Measurements from ENCODE around the gene SNAPC5. TPM values are rescaled to one million over a fixed set of nuclear protein-coding genes. Genes with fewer than 3 reads are reported as not detected.
A peak's percentile ranks its signal among the peaks of the same experiment; 100 is the strongest.

The SNAPC5 gene
- total RNA-seq, 2 experiments from 2014 or later = 23.8 to 24.1 TPM

DNA sequence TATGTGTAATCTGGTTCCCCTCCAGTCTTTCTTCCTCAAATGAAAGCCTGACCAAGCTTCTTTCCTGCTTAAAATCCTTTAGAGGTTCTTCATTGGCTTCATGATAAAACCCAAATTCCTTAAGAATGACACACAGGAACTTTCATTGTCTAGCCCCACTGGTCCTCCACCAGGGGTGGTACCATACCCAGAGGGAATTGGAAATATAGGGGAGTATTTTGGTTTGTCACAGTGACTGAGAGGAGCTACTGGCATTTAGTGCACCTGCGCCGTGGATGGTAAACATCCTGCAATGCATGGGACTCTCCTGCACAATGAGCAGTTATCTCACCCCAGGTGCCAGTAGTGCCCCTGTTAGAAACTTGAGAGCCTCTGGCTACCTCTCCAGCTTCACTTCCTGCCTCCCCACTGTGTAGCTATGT is 18.4 kb upstream of the SNAPC5 start:
- no peak overlapping the region for H3K4me3 ChIP-seq (ENCODE audit: low read length)

DNA sequence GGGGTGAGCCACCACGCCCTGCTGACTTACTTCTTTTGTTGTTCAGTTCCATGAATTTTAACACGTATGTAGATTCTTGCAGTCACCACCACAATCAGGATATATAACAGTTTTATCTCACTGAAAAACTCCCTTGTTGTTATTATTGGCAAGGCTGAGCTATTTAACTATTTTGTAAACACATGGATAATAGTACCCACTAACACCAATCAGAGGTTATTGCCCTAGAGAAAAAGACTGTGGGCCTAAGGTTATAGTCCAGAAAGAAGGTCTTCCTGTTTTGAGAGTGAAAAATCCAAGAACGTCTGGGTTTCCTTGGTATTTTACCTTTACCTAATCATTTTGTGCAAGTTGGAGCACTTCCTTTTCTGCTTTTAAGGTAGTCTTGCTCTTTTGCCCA is 17.0 kb upstream of the SNAPC5 start:
- Histone ChIP-seq H3K36me3 (ENCODE audit: insufficient read depth, low read length) (peaks cover 7% of the 10 kb centered on the region), H3K27ac (ENCODE audit: low read depth in 1 of 2, low read length in 2 of 2) (no peak overlapping the region), H3K9me3 (ENCODE audit: control insufficient read depth in 1 of 2, insufficient read depth in 1 of 2, low read length in 2 of 2) (no peaks in the 10 kb centered on the region), H3K27me3 (ENCODE audit: control insufficient read depth in 1 of 2, insufficient read depth in 2 of 2, low read length in 2 of 2) (no peaks in the 10 kb centered on the region), H3K4me1 (ENCODE audit: insufficient read depth, low read length) (no peaks in the 10 kb centered on the region), H3K4me3 (ENCODE audit: low read length) (no peak overlapping the region)
- Mint-ChIP-seq H3K27me3 (no peaks in the 10 kb centered on the region), H3K9me3 (no peaks in the 10 kb centered on the region), H3K27ac (no peak overlapping the region), H3K4me1 (ENCODE audit: low read depth) (no peaks in the 10 kb centered on the region), H3K36me3 (ENCODE audit: low read depth) (peaks cover 41% of the 10 kb centered on the region), H3K4me3 (no peak overlapping the region)
- ChIA-PET CTCF (interaction anchor here (0.6 kb wide), 1 partner anchor 387 kb away, joined by 3 read pairs; no protein-coding TSS in a partner anchor), POLR2A (interaction anchor here (1.8 kb wide), 1 partner anchor 9 kb away, joined by 7 read pairs; the partner anchor contains the start of gene ZWILCH)
- TF ChIP-seq, protein P1, sequence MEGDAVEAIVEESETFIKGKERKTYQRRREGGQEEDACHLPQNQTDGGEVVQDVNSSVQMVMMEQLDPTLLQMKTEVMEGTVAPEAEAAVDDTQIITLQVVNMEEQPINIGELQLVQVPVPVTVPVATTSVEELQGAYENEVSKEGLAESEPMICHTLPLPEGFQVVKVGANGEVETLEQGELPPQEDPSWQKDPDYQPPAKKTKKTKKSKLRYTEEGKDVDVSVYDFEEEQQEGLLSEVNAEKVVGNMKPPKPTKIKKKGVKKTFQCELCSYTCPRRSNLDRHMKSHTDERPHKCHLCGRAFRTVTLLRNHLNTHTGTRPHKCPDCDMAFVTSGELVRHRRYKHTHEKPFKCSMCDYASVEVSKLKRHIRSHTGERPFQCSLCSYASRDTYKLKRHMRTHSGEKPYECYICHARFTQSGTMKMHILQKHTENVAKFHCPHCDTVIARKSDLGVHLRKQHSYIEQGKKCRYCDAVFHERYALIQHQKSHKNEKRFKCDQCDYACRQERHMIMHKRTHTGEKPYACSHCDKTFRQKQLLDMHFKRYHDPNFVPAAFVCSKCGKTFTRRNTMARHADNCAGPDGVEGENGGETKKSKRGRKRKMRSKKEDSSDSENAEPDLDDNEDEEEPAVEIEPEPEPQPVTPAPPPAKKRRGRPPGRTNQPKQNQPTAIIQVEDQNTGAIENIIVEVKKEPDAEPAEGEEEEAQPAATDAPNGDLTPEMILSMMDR (IDR thresholded peaks at IDR 0.05) = no peak
- ATAC-seq (ENCODE audit: poor library complexity) = no peak
- intact Hi-C loops (cut with DNase I, micrococcal nuclease) = no loop called here
- no peak for DNase-seq

More for the DNA sequence above, 18.4 kb upstream of the SNAPC5 start:
- no peaks in the 10 kb centered on the region for H3K4me1 ChIP-seq (ENCODE audit: insufficient read depth, low read length)
- no peaks in the 10 kb centered on the region for H3K9me3 Mint-ChIP-seq
- H3K4me3 Mint-ChIP-seq = no peak overlapping the region
- ATAC-seq (ENCODE audit: poor library complexity) (no peak), DNase-seq (no peak)
- H3K36me3 Mint-ChIP-seq (ENCODE audit: low read depth) = peaks cover 41% of the 10 kb centered on the region
- ChIA-PET POLR2A (interaction anchor here (1.8 kb wide), 1 partner anchor 11 kb away, joined by 7 read pairs; the partner anchor contains the start of gene ZWILCH), CTCF (no interaction called here)
- H3K27me3 Mint-ChIP-seq = no peaks in the 10 kb centered on the region
- intact Hi-C loops (cut with DNase I, micrococcal nuclease) = no loop called here
- H3K27ac ChIP-seq (ENCODE audit: low read depth in 1 of 2, low read length in 2 of 2) = no peak overlapping the region
- no peak overlapping the region for H3K27ac Mint-ChIP-seq
- TF ChIP-seq, protein P1 (IDR thresholded peaks at IDR 0.05) = no peak
- H3K27me3 ChIP-seq (ENCODE audit: control insufficient read depth in 1 of 2, insufficient read depth in 2 of 2, low read length in 2 of 2) = no peaks in the 10 kb centered on the region
- peaks cover 10% of the 10 kb centered on the region for H3K36me3 ChIP-seq (ENCODE audit: insufficient read depth, low read length)
- H3K9me3 ChIP-seq (ENCODE audit: control insufficient read depth in 1 of 2, insufficient read depth in 1 of 2, low read length in 2 of 2) = no peaks in the 10 kb centered on the region
- H3K4me1 Mint-ChIP-seq (ENCODE audit: low read depth) = no peaks in the 10 kb centered on the region

DNA sequence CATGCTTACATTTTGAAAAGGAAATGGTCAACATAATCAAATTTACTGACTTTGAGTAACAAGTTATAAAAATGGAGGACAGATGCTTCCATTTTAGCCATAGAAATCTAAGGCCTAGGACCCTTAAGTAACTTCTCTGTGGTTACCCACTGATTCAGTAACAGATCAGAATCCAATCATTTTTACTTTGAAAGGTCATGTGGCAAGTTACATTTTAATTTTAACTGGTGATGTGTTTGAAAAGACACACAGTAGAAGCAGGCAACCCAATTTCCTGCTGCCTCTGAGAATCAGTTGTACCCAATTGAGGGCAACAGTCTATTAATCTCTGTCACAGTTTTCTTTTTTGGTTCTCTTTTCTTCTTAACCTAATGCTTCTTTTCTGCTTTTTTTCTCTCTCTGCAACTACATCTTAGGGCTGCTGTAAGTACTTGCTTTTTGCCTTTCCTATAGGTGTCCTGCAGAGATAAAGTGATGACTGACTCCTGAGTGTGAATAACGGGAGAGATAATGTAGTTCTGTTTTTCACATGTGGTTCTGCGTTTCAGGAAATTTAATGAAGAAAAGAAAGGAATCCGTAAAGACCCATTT is 10.8 kb upstream of the SNAPC5 start:
- H3K27ac Mint-ChIP-seq = no peak overlapping the region
- TF ChIP-seq, protein P1 (IDR thresholded peaks at IDR 0.05) = no peak
- no peaks in the 10 kb centered on the region for H3K27me3 Mint-ChIP-seq
- CTCF ChIA-PET = interaction anchor here (1.0 kb wide), 1 partner anchor 9 kb away, joined by 3 read pairs; no protein-coding TSS in a partner anchor
- H3K27ac ChIP-seq (ENCODE audit: low read depth in 1 of 2, low read length in 2 of 2) = no peak overlapping the region
- ATAC-seq (ENCODE audit: poor library complexity) (no peak), DNase-seq (no peak)
- intact Hi-C loops (cut with DNase I, micrococcal nuclease) = loop anchor here in 1 of 2 experiments (5.0 to 10.0 kb wide), 4 partner anchors 196 to 1769 kb away; partner anchors contain the start of genes FEM1B and SMAD6
- H3K4me3 Mint-ChIP-seq = peak overlapping the region; percentile 31
- POLR2A ChIA-PET = no interaction called here
- no peaks in the 10 kb centered on the region for H3K27me3 ChIP-seq (ENCODE audit: control insufficient read depth in 1 of 2, insufficient read depth in 2 of 2, low read length in 2 of 2)
- H3K4me3 ChIP-seq (ENCODE audit: low read length) = no peak overlapping the region
- H3K9me3 Mint-ChIP-seq = no peaks in the 10 kb centered on the region
- H3K4me1 Mint-ChIP-seq (ENCODE audit: low read depth) = peaks cover 26% of the 10 kb centered on the region
- peaks cover 13% of the 10 kb centered on the region for H3K4me1 ChIP-seq (ENCODE audit: insufficient read depth, low read length)
- H3K36me3 Mint-ChIP-seq (ENCODE audit: low read depth) = peaks cover 26% of the 10 kb centered on the region
- peaks cover 2% of the 10 kb centered on the region for H3K36me3 ChIP-seq (ENCODE audit: insufficient read depth, low read length)
- H3K9me3 ChIP-seq (ENCODE audit: control insufficient read depth in 1 of 2, insufficient read depth in 1 of 2, low read length in 2 of 2) = no peaks in the 10 kb centered on the region
